ENCODE measurements around the gene HTD2.

HTD2 gene

DNA sequence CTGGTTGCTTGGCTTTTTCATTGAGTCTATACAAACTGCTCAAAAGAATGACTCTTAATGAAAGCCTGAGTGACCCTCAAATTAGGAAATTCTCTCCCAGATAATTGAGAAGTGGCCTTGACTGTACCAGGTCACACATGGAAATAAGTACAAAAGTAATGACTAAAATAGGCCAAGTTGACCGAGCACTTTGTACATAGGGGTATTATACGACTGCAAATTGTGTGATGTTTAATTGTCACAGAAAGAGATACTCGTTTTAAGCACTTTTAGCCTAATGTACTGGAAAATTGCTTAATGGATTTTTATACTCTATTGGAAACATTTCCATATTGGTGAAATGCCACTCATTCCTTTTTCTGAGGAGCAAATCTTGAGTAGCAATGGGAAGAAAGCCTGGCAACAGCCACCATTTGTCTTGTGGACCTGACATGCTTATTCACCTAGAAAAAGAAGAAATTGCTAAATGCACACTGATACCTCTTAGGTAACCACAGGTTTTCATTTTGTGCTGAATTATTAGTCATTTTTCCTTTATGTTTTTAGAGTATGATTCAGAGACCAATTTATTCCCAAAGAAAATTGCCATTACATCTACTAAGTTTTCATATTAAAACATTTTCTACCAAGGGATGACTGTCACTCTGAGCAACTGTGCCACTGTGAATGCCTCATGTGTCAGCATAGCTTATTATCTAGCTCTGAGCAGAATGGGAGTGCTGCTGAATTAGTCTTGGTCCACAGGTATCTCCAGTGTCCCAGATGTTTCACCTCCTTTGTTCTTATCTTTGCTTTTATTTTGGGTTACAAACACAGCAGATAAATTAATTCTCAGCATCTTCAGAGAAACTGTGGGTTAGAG, 17.4 kb downstream of the HTD2 start:
- Histone ChIP-seq H3K9me3 (ENCODE audit: insufficient read depth, low read depth, low read length) (no peaks in the 10 kb centered on the region), H3K4me1 (ENCODE audit: insufficient read depth, low read length) (peaks cover 22% of the 10 kb centered on the region), H3K27ac (ENCODE audit: low read depth, low read length) (no peak overlapping the region), H3K9ac (ENCODE audit: low read depth, low read length) (no peak overlapping the region), H3K27me3 (ENCODE audit: insufficient read depth, low read length) (no peaks in the 10 kb centered on the region), H3K36me3 (ENCODE audit: insufficient read depth, low read length) (peaks cover 13% of the 10 kb centered on the region), H3K4me3 (ENCODE audit: low read length) (no peak overlapping the region)
- WGBS, result 96% methylated on average over 3 of the region's 3 CpGs

DNA sequence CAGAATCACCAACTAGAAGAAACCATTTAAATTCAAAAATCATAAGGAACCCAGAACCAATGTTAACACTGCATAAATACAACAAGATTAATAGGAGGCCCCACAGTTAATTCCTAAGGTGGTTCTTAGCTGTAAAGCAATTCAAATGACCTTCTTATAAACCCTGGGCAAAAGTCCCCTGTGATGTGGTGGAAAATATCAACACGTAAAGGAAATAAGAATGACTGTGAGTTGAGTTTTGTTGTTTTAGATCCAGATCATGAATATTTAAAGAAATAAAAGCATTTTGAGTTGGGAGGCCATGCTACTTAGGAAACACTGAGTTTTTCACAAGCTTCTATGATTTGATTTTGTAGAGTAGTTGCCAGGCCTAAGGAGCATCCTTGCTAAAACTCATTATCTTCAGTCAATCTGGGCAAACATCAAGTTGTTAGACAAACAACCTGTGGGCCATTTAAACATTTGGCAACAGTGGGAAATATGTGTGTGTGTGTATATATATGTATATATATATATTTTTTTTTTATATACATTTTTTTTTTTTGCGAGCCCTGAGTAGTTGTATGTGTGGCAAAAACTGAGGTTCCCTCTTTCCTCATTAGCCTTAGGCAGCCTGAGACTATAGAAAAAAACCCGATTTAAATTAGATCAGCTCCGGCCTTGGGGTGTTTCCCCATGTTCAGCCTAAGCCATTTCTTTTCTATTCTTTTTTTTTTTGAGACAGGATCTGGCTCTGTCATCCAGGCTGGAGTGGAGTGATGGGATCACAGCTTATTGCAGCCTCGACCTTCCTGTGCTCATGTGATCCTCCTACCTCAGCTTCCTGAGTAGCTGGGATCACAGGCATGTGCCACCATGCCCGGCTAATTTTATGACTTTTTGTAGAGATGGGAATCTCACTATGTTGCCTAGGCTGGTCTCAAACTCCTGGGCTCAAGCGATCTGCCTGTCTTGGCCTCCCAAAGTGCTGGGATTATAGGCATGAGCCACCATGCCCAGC, 18.4 kb downstream of the HTD2 start:
- 96% methylated on average over 6 of the region's 7 CpGs for WGBS
- no peaks in the 10 kb centered on the region for H3K9me3 ChIP-seq (ENCODE audit: insufficient read depth, low read depth, low read length)
- H3K9ac ChIP-seq (ENCODE audit: low read depth, low read length), result no peak overlapping the region
- H3K27ac ChIP-seq (ENCODE audit: low read depth, low read length), result no peak overlapping the region
- peaks cover 22% of the 10 kb centered on the region for H3K4me1 ChIP-seq (ENCODE audit: insufficient read depth, low read length)
- no peak overlapping the region for H3K4me3 ChIP-seq (ENCODE audit: low read length)
- H3K36me3 ChIP-seq (ENCODE audit: insufficient read depth, low read length), result peaks cover 3% of the 10 kb centered on the region
- no peaks in the 10 kb centered on the region for H3K27me3 ChIP-seq (ENCODE audit: insufficient read depth, low read length)

GRCh38 chr3:58325525-58325992, 19.2 kb downstream of the HTD2 start:
- Histone ChIP-seq H3K36me3 (ENCODE audit: insufficient read depth, low read length) (no peaks in the 10 kb centered on the region; the same call in 1 of the 2 replicates), H3K9ac (ENCODE audit: low read depth, low read length) (no peak overlapping the region), H3K27me3 (ENCODE audit: insufficient read depth, low read length) (no peaks in the 10 kb centered on the region), H3K4me1 (ENCODE audit: insufficient read depth, low read length) (peaks cover 22% of the 10 kb centered on the region), H3K4me3 (ENCODE audit: low read length) (no peak overlapping the region), H3K9me3 (ENCODE audit: insufficient read depth, low read depth, low read length) (no peaks in the 10 kb centered on the region), H3K27ac (ENCODE audit: low read depth, low read length) (no peak overlapping the region)
- WGBS, result 100% methylated on average over 1 of the region's 2 CpGs

DNA sequence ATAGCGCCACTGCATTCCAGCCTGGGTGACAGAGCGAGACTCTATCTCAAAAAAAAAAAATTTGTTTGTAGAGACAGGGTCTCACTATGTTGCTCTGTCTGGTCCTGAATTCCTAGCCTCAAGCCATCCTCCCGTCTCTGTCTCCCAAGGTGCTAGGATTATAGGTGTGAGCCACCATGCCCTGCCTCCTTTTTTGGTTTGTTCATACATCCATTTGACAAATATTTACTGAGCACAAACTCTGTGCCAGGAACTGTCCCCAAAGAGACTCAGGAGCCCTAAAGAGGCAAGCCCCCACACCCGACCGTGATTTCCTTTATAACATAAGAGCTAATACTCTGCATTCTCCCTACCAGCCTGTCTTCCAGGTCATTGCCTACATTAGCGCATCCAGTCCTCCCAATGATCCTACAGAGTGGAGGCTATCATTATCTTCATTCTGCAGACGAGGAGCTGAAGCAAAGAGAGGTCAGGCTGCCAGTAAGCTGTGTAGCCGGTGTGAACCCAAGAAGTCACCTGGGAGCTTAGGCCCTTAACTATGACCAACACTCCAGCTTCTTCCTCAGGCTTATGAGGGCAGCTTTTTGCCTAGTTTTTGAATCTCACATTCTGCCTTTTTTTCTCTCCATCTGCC, 20.1 kb downstream of the HTD2 start:
- Histone ChIP-seq H3K4me1 (ENCODE audit: insufficient read depth, low read length) (peaks cover 18% of the 10 kb centered on the region), H3K4me3 (ENCODE audit: low read length) (no peak overlapping the region), H3K27me3 (ENCODE audit: insufficient read depth, low read length) (no peaks in the 10 kb centered on the region), H3K9ac (ENCODE audit: low read depth, low read length) (no peak overlapping the region), H3K27ac (ENCODE audit: low read depth, low read length) (no peak overlapping the region), H3K9me3 (ENCODE audit: insufficient read depth, low read depth, low read length) (no peaks in the 10 kb centered on the region), H3K36me3 (ENCODE audit: insufficient read depth, low read length) (no peaks in the 10 kb centered on the region; the same call in 1 of the 2 replicates)
- 95% methylated on average over 8 of the region's 8 CpGs for WGBS

DNA sequence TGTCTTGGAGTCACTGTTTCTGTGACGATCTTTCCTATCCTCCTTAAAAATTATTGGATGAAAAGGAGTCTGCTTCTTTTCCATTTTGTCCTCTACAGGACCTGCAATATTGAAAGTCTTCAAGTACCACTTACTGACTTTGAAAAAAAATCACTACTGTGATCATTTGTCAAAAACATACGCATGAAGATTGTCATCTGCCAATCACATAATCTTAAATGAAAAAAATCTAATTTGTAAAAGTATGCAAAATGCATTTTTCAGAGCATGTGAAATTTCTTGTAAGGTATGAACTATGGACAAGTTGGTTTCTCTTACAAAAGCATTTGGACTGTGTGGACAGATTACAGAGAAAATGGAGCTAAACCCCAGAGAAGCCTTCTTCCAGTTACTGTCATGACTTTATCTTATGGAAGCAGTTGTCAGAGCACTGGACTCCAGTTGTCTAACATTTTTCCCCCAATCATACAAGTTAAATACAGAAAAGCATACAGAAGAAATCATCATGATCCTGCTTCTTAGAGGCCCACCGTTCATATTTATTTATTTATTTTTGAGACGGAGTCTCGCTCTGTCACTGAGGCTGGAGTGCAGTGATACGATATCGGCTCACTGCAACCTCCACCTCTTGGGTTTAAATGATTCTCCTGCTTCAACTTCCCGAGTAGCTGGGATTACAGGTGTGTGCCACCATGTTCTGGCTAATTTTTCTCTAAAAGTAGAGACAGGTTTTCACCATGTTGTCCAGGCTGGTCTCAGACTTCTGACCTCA, 23.0 kb downstream of the HTD2 start:
- H3K27ac ChIP-seq (ENCODE audit: low read depth, low read length), result no peak overlapping the region
- peaks cover 19% of the 10 kb centered on the region for H3K27me3 ChIP-seq (ENCODE audit: insufficient read depth, low read length)
- H3K9ac ChIP-seq (ENCODE audit: low read depth, low read length), result no peak overlapping the region
- peaks cover 9% of the 10 kb centered on the region for H3K4me1 ChIP-seq (ENCODE audit: insufficient read depth, low read length)
- WGBS, result 97% methylated on average over 8 of the region's 8 CpGs
- H3K4me3 ChIP-seq (ENCODE audit: low read length), result no peak overlapping the region
- H3K9me3 ChIP-seq (ENCODE audit: insufficient read depth, low read depth, low read length), result no peaks in the 10 kb centered on the region
- no peaks in the 10 kb centered on the region for H3K36me3 ChIP-seq (ENCODE audit: insufficient read depth, low read length)

DNA sequence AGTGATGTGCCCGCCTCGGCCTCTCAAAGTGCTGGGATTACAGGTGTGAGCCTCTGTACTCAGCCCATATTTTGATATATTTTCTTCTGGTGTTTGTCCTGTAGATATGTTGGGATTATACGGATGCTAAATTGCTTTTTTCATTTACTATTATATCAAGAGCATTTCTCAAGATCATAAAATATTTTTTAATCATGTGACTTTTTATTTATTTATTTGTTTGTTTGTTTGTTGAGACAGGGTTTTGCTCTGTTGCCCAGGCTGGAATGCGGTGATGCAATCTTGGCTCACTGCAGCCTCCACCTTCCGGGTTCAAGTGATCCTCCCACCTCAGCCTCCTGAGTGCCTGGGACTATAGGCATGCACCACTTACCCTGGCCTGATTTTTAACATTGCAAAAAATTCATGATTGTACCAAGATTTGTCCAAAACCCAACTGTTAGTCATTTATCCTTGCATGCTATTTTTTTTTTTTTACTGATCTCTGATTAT, 23.6 kb downstream of the HTD2 start:
- peaks cover 12% of the 10 kb centered on the region for H3K4me1 ChIP-seq (ENCODE audit: insufficient read depth, low read length)
- H3K9ac ChIP-seq (ENCODE audit: low read depth, low read length), result no peak overlapping the region
- no peak overlapping the region for H3K4me3 ChIP-seq (ENCODE audit: low read length)
- H3K27me3 ChIP-seq (ENCODE audit: insufficient read depth, low read length), result peaks cover 23% of the 10 kb centered on the region
- no peaks in the 10 kb centered on the region for H3K36me3 ChIP-seq (ENCODE audit: insufficient read depth, low read length)
- 92% methylated on average over 4 of the region's 5 CpGs for WGBS
- H3K9me3 ChIP-seq (ENCODE audit: insufficient read depth, low read depth, low read length), result no peaks in the 10 kb centered on the region
- H3K27ac ChIP-seq (ENCODE audit: low read depth, low read length), result no peak overlapping the region

- Histone ChIP-seq H3K27me3 (ENCODE audit: insufficient read depth, low read length) (peaks cover 23% of the 10 kb centered on the region), H3K4me1 (ENCODE audit: insufficient read depth, low read length) (peaks cover 19% of the 10 kb centered on the region), H3K27ac (ENCODE audit: low read depth, low read length) (no peak overlapping the region), H3K9me3 (ENCODE audit: insufficient read depth, low read depth, low read length) (no peaks in the 10 kb centered on the region), H3K36me3 (ENCODE audit: insufficient read depth, low read length) (no peaks in the 10 kb centered on the region), H3K4me3 (ENCODE audit: low read length) (no peak overlapping the region), H3K9ac (ENCODE audit: low read depth, low read length) (no peak overlapping the region)
- 96% methylated on average over 4 of the region's 4 CpGs for whole genome bisulfite sequencing
Observed at GRCh38 chr3:58331593-58332152, 25.4 kb downstream of the HTD2 start.

DNA sequence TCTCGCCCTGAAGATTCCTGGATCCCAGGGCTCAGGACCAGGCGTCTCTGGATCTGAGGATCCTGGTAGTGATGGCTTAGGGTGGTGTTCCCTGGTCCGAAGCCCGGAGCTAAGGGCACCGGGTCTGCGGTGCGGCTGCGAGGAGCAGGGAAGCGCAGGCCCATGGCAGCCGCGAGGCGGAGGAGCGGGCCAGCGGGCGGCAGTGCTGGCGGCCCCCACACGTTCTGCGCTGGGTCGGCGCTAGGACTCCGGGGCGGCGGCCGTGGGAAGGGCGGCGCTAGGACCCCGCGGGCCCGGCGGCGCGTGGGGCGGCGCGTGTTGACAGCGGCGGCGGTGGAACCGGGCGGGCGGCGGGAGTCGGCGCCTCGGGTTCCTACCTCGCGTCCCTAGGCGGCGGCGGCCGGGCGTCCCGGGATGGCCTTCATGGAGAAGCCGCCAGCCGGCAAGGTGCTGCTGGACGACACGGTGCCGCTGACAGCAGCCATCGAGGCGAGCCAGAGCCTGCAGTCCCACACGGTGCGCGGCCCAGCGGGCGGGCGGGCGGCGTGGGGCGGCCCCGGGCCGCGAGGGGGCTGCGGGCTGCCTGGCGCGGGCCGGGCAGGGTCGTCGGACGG, 26.4 kb downstream of the HTD2 start, which contains the start of gene PXK:
Gene PXK, plus strand, starts transcription at position 318 of the 614 bp plus-strand sequence. Its CDS starts 97 bp downstream, at position 415.
- peak within 1 kb of the TSS; percentile 45 for H3K9ac ChIP-seq (ENCODE audit: low read depth, low read length)
- H3K27me3 ChIP-seq (ENCODE audit: insufficient read depth, low read length), result peaks cover 23% of the 10 kb centered on the region
- WGBS, result 1% methylated on average over 79 of the region's 79 CpGs
- no peak within 1 kb of the TSS for H3K27ac ChIP-seq (ENCODE audit: low read depth, low read length)
- peaks cover 19% of the 10 kb centered on the region for H3K4me1 ChIP-seq (ENCODE audit: insufficient read depth, low read length)
- no peaks in the 10 kb centered on the region for H3K9me3 ChIP-seq (ENCODE audit: insufficient read depth, low read depth, low read length)
- peak within 1 kb of the TSS; percentile 58 for H3K4me3 ChIP-seq (ENCODE audit: low read length)
- H3K36me3 ChIP-seq (ENCODE audit: insufficient read depth, low read length), result no peaks in the 10 kb centered on the region

- Histone ChIP-seq H3K4me3 (ENCODE audit: low read length) (peak overlapping the region; percentile 58), H3K27me3 (ENCODE audit: insufficient read depth, low read length) (peaks cover 23% of the 10 kb centered on the region), H3K4me1 (ENCODE audit: insufficient read depth, low read length) (peaks cover 19% of the 10 kb centered on the region), H3K9me3 (ENCODE audit: insufficient read depth, low read depth, low read length) (no peaks in the 10 kb centered on the region), H3K9ac (ENCODE audit: low read depth, low read length) (no peak overlapping the region), H3K36me3 (ENCODE audit: insufficient read depth, low read length) (no peaks in the 10 kb centered on the region), H3K27ac (ENCODE audit: low read depth, low read length) (no peak overlapping the region)
- WGBS, result under 1% methylated on average over 36 of the region's 37 CpGs
Observed at GRCh38 chr3:58333206-58334012, 27.1 kb downstream of the HTD2 start.
